Measurements from ENCODE around the gene OOSP4A.

OOSP4A gene

DNA sequence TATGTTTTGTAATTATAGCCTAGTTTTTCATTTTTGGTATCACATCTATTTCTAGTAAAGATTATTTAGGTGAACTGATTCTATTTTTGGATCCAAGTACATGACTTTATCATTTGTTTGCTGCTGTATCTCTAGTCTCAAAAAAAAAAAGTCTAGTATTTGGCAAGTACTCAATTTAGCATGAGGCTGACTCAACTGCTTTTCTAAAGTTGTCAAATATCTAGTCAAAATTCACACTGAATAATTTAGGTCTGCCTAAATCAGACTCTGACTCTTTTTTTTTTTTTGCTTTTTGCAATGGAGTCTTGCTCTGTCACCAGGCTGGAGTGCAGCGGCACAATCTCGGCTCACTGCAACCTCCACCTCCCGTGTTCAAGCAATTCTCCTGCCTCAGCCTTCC is 2.4 kb downstream of the OOSP4A start:
- H3K27ac ChIP-seq (replicated peaks): no peak overlapping the region
- no peak for DNase-seq (ENCODE audit: low read depth in 1 of 2, low spot score in 1 of 2)
- no peak overlapping the region for H3K4me3 ChIP-seq (replicated peaks; ENCODE audit: insufficient read depth, low read length)
- TF ChIP-seq GABPA (IDR thresholded peaks at IDR 0.05; ENCODE audit: low read depth): no peak
- no peak for TF ChIP-seq POLR2AphosphoS5 (IDR thresholded peaks at IDR 0.05; ENCODE audit: low read depth)
- TF ChIP-seq, protein P1, sequence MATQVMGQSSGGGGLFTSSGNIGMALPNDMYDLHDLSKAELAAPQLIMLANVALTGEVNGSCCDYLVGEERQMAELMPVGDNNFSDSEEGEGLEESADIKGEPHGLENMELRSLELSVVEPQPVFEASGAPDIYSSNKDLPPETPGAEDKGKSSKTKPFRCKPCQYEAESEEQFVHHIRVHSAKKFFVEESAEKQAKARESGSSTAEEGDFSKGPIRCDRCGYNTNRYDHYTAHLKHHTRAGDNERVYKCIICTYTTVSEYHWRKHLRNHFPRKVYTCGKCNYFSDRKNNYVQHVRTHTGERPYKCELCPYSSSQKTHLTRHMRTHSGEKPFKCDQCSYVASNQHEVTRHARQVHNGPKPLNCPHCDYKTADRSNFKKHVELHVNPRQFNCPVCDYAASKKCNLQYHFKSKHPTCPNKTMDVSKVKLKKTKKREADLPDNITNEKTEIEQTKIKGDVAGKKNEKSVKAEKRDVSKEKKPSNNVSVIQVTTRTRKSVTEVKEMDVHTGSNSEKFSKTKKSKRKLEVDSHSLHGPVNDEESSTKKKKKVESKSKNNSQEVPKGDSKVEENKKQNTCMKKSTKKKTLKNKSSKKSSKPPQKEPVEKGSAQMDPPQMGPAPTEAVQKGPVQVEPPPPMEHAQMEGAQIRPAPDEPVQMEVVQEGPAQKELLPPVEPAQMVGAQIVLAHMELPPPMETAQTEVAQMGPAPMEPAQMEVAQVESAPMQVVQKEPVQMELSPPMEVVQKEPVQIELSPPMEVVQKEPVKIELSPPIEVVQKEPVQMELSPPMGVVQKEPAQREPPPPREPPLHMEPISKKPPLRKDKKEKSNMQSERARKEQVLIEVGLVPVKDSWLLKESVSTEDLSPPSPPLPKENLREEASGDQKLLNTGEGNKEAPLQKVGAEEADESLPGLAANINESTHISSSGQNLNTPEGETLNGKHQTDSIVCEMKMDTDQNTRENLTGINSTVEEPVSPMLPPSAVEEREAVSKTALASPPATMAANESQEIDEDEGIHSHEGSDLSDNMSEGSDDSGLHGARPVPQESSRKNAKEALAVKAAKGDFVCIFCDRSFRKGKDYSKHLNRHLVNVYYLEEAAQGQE (IDR thresholded peaks at IDR 0.05; ENCODE audit: insufficient replicate concordance, low read depth): no peak
- no peak for TF ChIP-seq SPI1 (IDR thresholded peaks at IDR 0.05; ENCODE audit: borderline replicate concordance, low read depth)
- TF ChIP-seq, protein P2, sequence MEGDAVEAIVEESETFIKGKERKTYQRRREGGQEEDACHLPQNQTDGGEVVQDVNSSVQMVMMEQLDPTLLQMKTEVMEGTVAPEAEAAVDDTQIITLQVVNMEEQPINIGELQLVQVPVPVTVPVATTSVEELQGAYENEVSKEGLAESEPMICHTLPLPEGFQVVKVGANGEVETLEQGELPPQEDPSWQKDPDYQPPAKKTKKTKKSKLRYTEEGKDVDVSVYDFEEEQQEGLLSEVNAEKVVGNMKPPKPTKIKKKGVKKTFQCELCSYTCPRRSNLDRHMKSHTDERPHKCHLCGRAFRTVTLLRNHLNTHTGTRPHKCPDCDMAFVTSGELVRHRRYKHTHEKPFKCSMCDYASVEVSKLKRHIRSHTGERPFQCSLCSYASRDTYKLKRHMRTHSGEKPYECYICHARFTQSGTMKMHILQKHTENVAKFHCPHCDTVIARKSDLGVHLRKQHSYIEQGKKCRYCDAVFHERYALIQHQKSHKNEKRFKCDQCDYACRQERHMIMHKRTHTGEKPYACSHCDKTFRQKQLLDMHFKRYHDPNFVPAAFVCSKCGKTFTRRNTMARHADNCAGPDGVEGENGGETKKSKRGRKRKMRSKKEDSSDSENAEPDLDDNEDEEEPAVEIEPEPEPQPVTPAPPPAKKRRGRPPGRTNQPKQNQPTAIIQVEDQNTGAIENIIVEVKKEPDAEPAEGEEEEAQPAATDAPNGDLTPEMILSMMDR (IDR thresholded peaks at IDR 0.05; ENCODE audit: insufficient read depth, low read length): no peak
- no peaks in the 10 kb centered on the region for H3K27me3 ChIP-seq (ENCODE audit: insufficient read depth, poor library complexity, severe bottlenecking)

DNA sequence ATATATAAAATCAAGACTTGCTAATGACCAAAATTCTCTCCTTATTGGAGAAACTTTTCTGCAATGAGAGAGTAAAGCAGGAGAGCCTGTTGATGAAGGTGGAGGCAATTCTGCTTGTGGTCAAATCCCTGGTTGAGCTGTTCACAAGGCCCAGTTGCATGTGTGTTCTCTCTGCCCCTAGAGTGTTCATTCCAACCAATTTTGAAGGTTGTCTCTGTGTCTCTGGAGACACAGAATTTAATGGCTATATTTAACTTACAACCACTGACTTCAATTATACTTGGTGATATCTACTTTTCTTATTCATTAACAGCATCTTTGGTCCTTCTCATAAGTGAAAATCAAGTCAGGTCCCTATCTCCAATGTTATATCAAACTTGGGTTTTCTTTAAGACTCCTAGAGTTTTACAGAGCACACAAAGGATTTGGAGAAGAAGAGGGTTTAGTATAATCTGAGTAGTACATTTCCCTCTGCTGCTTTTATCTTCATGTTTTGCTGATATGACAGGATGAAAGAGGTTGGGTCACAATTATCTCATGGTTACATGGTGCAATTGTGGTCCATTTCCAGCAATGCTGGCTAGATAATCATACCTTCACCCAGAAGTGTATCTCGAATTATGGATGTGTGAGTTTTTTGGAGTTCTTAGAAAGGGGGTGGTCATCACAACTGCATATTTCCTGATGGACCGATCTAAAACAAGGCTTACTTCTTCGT is 4.0 kb downstream of the OOSP4A start:
- Histone ChIP-seq H3K27ac (replicated peaks) (no peak overlapping the region), H3K27me3 (ENCODE audit: insufficient read depth, poor library complexity, severe bottlenecking) (no peaks in the 10 kb centered on the region), H3K4me3 (replicated peaks; ENCODE audit: insufficient read depth, low read length) (no peak overlapping the region)
- DNase-seq (ENCODE audit: low read depth in 1 of 2, low spot score in 1 of 2): no peak
- TF ChIP-seq, protein P1 (IDR thresholded peaks at IDR 0.05; ENCODE audit: insufficient replicate concordance, low read depth): no peak
- TF ChIP-seq GABPA (IDR thresholded peaks at IDR 0.05; ENCODE audit: low read depth) (no peak), POLR2AphosphoS5 (IDR thresholded peaks at IDR 0.05; ENCODE audit: low read depth) (no peak), SPI1 (IDR thresholded peaks at IDR 0.05; ENCODE audit: borderline replicate concordance, low read depth) (no peak)
- TF ChIP-seq, protein P2 (IDR thresholded peaks at IDR 0.05; ENCODE audit: insufficient read depth, low read length): no peak

DNA sequence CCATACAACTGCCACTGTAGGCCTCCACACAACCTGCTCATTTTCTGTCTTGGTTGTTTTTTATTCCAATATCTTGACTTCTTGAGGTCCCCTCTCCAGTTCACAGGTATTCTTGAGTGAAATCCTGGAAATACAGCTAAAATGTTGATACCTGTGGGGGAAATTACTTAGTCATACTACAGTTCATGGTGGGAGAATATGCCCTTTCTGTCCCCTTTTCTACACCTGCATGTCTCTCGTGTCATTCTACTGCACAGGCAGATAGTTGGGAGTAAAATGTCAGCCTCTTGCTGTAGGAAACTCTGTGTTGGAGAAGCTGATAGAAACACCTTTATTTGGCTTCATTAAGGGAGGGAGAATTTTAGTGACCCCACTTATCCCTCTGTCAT is 4.6 kb downstream of the OOSP4A start:
- TF ChIP-seq, protein P2 (IDR thresholded peaks at IDR 0.05; ENCODE audit: insufficient read depth, low read length): no peak
- TF ChIP-seq POLR2AphosphoS5 (IDR thresholded peaks at IDR 0.05; ENCODE audit: low read depth): no peak
- TF ChIP-seq, protein P1 (IDR thresholded peaks at IDR 0.05; ENCODE audit: insufficient replicate concordance, low read depth): no peak
- TF ChIP-seq GABPA (IDR thresholded peaks at IDR 0.05; ENCODE audit: low read depth): no peak
- no peak for TF ChIP-seq SPI1 (IDR thresholded peaks at IDR 0.05; ENCODE audit: borderline replicate concordance, low read depth)
- no peak for DNase-seq (ENCODE audit: low read depth in 1 of 2, low spot score in 1 of 2)
- no peak overlapping the region for H3K4me3 ChIP-seq (replicated peaks; ENCODE audit: insufficient read depth, low read length)
- no peak overlapping the region for H3K27ac ChIP-seq (replicated peaks)
- H3K27me3 ChIP-seq (ENCODE audit: insufficient read depth, poor library complexity, severe bottlenecking): no peaks in the 10 kb centered on the region

Data from HL-60 (cell line).